Lower lobe of right lung (tissue), 2 donors: ENCODE results near the gene ZNF438. TPM values are rescaled to one million over a fixed set of nuclear protein-coding genes. Genes with fewer than 3 reads are reported as not detected.

ENCODE experiments used
- ATAC-seq, 2 donors: fragments of 200-7000 bp; cut with Tn5 transposase; one replicate each; pipeline ENCODE4 v1.9.1; 2020 to 2022; ENCODE audit warnings: mild to moderate bottlenecking in 2 of 2, moderate library complexity in 2 of 2
- DNase-seq: peaks from one replicate; pipeline ENCODE4 v3.0.0-alpha.2; 2020
- H3K27ac ChIP-seq: fragments of 200-600 bp; one replicate; pipeline ENCODE4 v1.8.0; 2022
- H3K27me3 ChIP-seq: fragments of 200-600 bp; one replicate; pipeline ENCODE4 v1.8.0; 2022; ENCODE audit warnings: low read depth
- H3K36me3 ChIP-seq: fragments of 200-600 bp; one replicate; pipeline ENCODE4 v1.8.0; 2022; ENCODE audit warnings: mild to moderate bottlenecking
- H3K4me1 ChIP-seq: fragments of 200-600 bp; one replicate; pipeline ENCODE4 v1.8.0; 2022
- H3K4me3 ChIP-seq: fragments of 200-600 bp; one replicate; pipeline ENCODE4 v1.8.0; 2022; ENCODE audit warnings: mild to moderate bottlenecking
- H3K9me3 ChIP-seq: fragments of 200-600 bp; one replicate; pipeline ENCODE4 v1.8.0; 2022
- CTCF ChIP-seq: fragments of 200-600 bp; IDR thresholded peaks from one replicate; pipeline ENCODE4 v1.8.0; 2022; ENCODE audit warnings: antibody characterized with exemption, mild to moderate bottlenecking
- intact Hi-C: fragments of 100-400 bp; cut with DNase I; formaldehyde crosslinking; loops from one replicate; pipeline ENCODE4 v1.11.0; 2022
- total RNA-seq: library from RNA; stranded (reverse); fragmentation: NEBNext Ultra II Directional; extraction: Animal tissue kit (Norgen Biotek cat#: 25700); gene quantifications from one replicate; pipeline ENCODE4 v1.2.1, GENCODE V29; 2021
- donor health status: DM: no; HTN: yes; CAD: no; lungs with severe emphysema.

ZNF438 gene
- total RNA-seq, 1 donor from 2014 or later, result 15.2 TPM

DNA sequence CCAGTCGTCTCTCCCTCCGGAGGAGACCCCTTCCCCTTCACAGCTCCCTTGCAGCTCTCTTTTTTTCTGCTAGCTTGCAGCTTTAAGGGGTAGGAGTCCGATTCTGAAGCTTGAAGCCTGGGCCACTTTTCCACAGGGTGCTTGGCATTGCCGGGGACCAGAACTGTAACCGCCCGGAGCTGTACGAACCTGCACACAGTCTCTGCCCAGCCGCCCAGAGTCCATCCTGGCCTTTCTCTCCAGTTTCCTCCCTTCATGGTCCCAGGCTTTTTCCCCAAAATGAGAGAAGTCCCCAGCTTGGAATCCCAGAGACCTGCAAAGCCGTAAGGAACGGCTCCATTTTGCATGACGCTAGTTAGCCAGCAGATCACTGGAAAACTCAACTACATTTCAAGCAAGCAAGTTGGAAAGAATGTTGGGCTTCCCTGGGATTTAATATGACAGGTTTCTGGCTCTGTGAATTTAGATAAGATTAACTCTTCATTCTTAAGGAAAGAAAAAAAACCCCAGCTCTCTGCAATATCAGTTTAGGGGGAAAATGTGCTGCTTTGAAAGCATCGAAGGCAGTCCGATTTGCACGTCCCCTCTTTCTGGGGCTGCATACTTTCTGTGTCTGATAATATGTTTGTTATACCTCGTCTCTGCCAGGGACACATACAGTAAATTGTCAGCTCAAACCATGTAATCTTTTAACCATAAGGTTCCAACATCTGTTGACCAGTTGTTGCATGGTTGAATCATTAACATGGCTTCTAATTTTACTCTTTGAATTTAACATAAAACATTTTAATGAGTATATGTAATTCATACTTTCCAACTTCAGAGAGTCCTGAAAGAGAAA lies 212.1 kb downstream of the ZNF438 start:
- peak overlapping the region; percentile 5 for H3K4me3 ChIP-seq

GRCh38 chr10:30818854-30819253 lies 212.8 kb downstream of the ZNF438 start:
- Histone ChIP-seq H3K36me3 (no peaks in the 10 kb centered on the region), H3K4me3 (peak overlapping the region; percentile 5), H3K4me1 (peaks cover 16% of the 10 kb centered on the region), H3K27ac (peak overlapping the region; percentile 41), H3K9me3 (no peaks in the 10 kb centered on the region), H3K27me3 (no peaks in the 10 kb centered on the region)
- no peak for DNase-seq
- no peak for TF ChIP-seq CTCF
- intact Hi-C loops, result no loop called here
- ATAC-seq, result no peak

More for the DNA sequence above, 212.1 kb downstream of the ZNF438 start:
- Histone ChIP-seq H3K27ac (peak overlapping the region; percentile 41), H3K27me3 (no peaks in the 10 kb centered on the region), H3K4me1 (peaks cover 12% of the 10 kb centered on the region), H3K9me3 (no peaks in the 10 kb centered on the region), H3K36me3 (no peaks in the 10 kb centered on the region)
- intact Hi-C loops, result no loop called here
- no peak for ATAC-seq
- TF ChIP-seq CTCF, result no peak
- no peak for DNase-seq

- DNase-seq, result peak; percentile 52
Observed at GRCh38 chr10:30818010-30818660, 213.5 kb downstream of the ZNF438 start.

GRCh38 chr10:30817541-30817940 lies 214.1 kb downstream of the ZNF438 start:
- Histone ChIP-seq H3K4me1 (peaks cover 28% of the 10 kb centered on the region), H3K27ac (no peak overlapping the region)

More at GRCh38 chr10:30818010-30818660, 213.5 kb downstream of the ZNF438 start:
- Histone ChIP-seq H3K27me3 (no peaks in the 10 kb centered on the region), H3K4me3 (no peak overlapping the region), H3K36me3 (no peaks in the 10 kb centered on the region), H3K9me3 (no peaks in the 10 kb centered on the region), H3K4me1 (peaks cover 22% of the 10 kb centered on the region), H3K27ac (no peak overlapping the region)
- peak; percentile 40 to 41 for ATAC-seq
- no peak for TF ChIP-seq CTCF
- intact Hi-C loops, result no loop called here

DNA sequence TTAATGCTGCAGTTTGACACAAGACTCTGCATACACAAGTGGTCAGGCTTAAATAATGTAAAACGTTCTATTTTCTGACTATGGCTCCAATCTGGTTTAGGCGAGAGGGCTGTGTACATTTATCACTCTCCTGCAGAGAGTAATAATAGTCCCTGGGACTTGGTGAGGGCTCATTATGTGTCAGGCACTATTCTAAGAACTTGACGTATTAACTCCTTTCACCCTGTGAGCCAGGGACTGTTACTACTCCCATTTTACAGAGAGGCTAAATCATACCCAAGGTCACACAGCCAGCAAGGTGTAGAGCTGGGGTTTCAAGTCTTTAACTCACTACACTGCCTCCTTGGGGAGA lies 214.9 kb downstream of the ZNF438 start:
- no peak for TF ChIP-seq CTCF
- no peaks in the 10 kb centered on the region for H3K9me3 ChIP-seq
- no peak for DNase-seq
- H3K36me3 ChIP-seq, result no peaks in the 10 kb centered on the region
- ATAC-seq, result no peak
- intact Hi-C loops, result no loop called here
- H3K4me3 ChIP-seq, result no peak overlapping the region
- H3K27ac ChIP-seq, result no peak overlapping the region
- H3K27me3 ChIP-seq, result no peaks in the 10 kb centered on the region
- peaks cover 34% of the 10 kb centered on the region for H3K4me1 ChIP-seq

More at GRCh38 chr10:30817541-30817940, 214.1 kb downstream of the ZNF438 start:
- Histone ChIP-seq H3K36me3 (no peaks in the 10 kb centered on the region), H3K9me3 (no peaks in the 10 kb centered on the region), H3K27me3 (no peaks in the 10 kb centered on the region), H3K4me3 (no peak overlapping the region)
- DNase-seq (no peak), ATAC-seq (no peak)
- no peak for TF ChIP-seq CTCF
- intact Hi-C loops, result no loop called here
